Measurements from ENCODE around the gene TRNT1.

Gene TRNT1

GRCh38 chr3:3126477-3127431 lies at the start of gene TRNT1:
Gene TRNT1, plus strand, starts transcription at chr3:3126940. Its CDS starts 2,101 bp downstream, at chr3:3129041.
- Histone ChIP-seq H3K9me3 (no peaks in the 10 kb centered on the region), H3K36me3 (peaks cover 25% of the 10 kb centered on the region), H3K4me1 (ENCODE audit: control insufficient read depth in 1 of 2, insufficient read depth in 1 of 2, low read depth in 1 of 2, low read length in 1 of 2) (peaks cover 14% of the 10 kb centered on the region in 2 experiments), H3K4me3 (ENCODE audit: low read depth in 1 of 2, low read length in 1 of 2) (peak within 1 kb of the TSS; percentile 90 to 93), H3K27me3 (no peaks in the 10 kb centered on the region), H3K27ac (peak within 1 kb of the TSS; percentile 91)
- peak; percentile 50 for TF ChIP-seq CTCF (IDR thresholded peaks at IDR 0.05)

- Histone ChIP-seq H3K4me1 (ENCODE audit: control insufficient read depth in 1 of 2, insufficient read depth in 1 of 2, low read depth in 1 of 2, low read length in 1 of 2) (peaks cover 26 to 33% of the 10 kb centered on the region in 2 experiments), H3K27me3 (no peaks in the 10 kb centered on the region), H3K9me3 (no peaks in the 10 kb centered on the region), H3K36me3 (no peaks in the 10 kb centered on the region), H3K4me3 (ENCODE audit: low read depth in 1 of 2, low read length in 1 of 2) (no peak overlapping the region), H3K27ac (no peak overlapping the region)
- no peak for TF ChIP-seq CTCF (IDR thresholded peaks at IDR 0.05)
Measured at GRCh38 chr3:3080309-3080708, 46.4 kb upstream of the TRNT1 start.

- H3K36me3 ChIP-seq: no peaks in the 10 kb centered on the region
- no peak overlapping the region for H3K4me3 ChIP-seq (ENCODE audit: low read depth in 1 of 2, low read length in 1 of 2)
- no peaks in the 10 kb centered on the region for H3K27me3 ChIP-seq
- no peaks in the 10 kb centered on the region for H3K9me3 ChIP-seq
- peaks cover 39 to 46% of the 10 kb centered on the region in 2 experiments for H3K4me1 ChIP-seq (ENCODE audit: control insufficient read depth in 1 of 2, insufficient read depth in 1 of 2, low read depth in 1 of 2, low read length in 1 of 2)
- no peak overlapping the region for H3K27ac ChIP-seq
- no peak for TF ChIP-seq CTCF (IDR thresholded peaks at IDR 0.05)
Measured at GRCh38 chr3:3081381-3082233, 45.1 kb upstream of the TRNT1 start.

- no peak for TF ChIP-seq CTCF (IDR thresholded peaks at IDR 0.05)
- Histone ChIP-seq H3K27ac (no peak overlapping the region), H3K9me3 (no peaks in the 10 kb centered on the region), H3K27me3 (no peaks in the 10 kb centered on the region), H3K36me3 (no peaks in the 10 kb centered on the region), H3K4me3 (ENCODE audit: low read depth in 1 of 2, low read length in 1 of 2) (no peak overlapping the region), H3K4me1 (ENCODE audit: control insufficient read depth in 1 of 2, insufficient read depth in 1 of 2, low read depth in 1 of 2, low read length in 1 of 2) (peaks cover 42 to 53% of the 10 kb centered on the region in 2 experiments)
Measured at GRCh38 chr3:3082234-3082924, 44.4 kb upstream of the TRNT1 start.

GRCh38 chr3:3084890-3085289 lies 41.9 kb upstream of the TRNT1 start:
- H3K36me3 ChIP-seq: no peaks in the 10 kb centered on the region
- no peaks in the 10 kb centered on the region for H3K27me3 ChIP-seq
- TF ChIP-seq CTCF (IDR thresholded peaks at IDR 0.05): no peak
- no peaks in the 10 kb centered on the region for H3K9me3 ChIP-seq
- no peak overlapping the region for H3K4me3 ChIP-seq (ENCODE audit: low read depth in 1 of 2, low read length in 1 of 2)
- peaks cover 42 to 53% of the 10 kb centered on the region in 2 experiments for H3K4me1 ChIP-seq (ENCODE audit: control insufficient read depth in 1 of 2, insufficient read depth in 1 of 2, low read depth in 1 of 2, low read length in 1 of 2)
- H3K27ac ChIP-seq: peak overlapping the region; percentile 55

Measured in neutrophil (primary cell).